HCT116 (cell line): ENCODE results near the gene PRKAG2.
"Not testable (repeated sequence)": the region's sequence is repeated elsewhere in the genome, so short reads cannot be mapped to it uniquely, and the experiment has no call there.

Source experiments
- CEBPB ChIP-seq: IDR thresholded peaks from 2 replicates; pipeline ENCODE4 v1.6.1; 2012; ENCODE audit warnings: low read depth
- CTCF ChIP-seq, 3 experiments: fragments of 200-600 bp in 1 of 3; sonication (generic) in 1 of 3; IDR thresholded peaks in 2 of 3; conservative IDR thresholded peaks in 1 of 3; 2 replicates each; pipeline ENCODE4 v1.5.1; 2012 to 2017; ENCODE audit warnings: low read depth in 2 of 3, low read length in 2 of 3, antibody characterized with exemption in 1 of 3, borderline replicate concordance in 1 of 3, control low read depth in 1 of 3, mild to moderate bottlenecking in 1 of 3, mixed read lengths in 1 of 3, mixed run types in 1 of 3, moderate library complexity in 1 of 3; ENCODE audit not compliant: insufficient read depth in 1 of 3
- ELF1 ChIP-seq: IDR thresholded peaks from 2 replicates; pipeline ENCODE4 v1.6.1; 2012; ENCODE audit warnings: low read depth, borderline replicate concordance
- EZH2 ChIP-seq: fragments of 200-600 bp; sonication (generic); IDR thresholded peaks from 2 replicates; pipeline ENCODE4 v1.6.1; 2017; ENCODE audit warnings: antibody characterized with exemption, mixed run types
- POLR2A ChIP-seq: IDR thresholded peaks from 2 replicates; pipeline ENCODE4 v1.7.0; 2011; ENCODE audit warnings: borderline replicate concordance; ENCODE audit not compliant: insufficient read depth, insufficient read length; ENCODE audit errors: extremely low read depth
- RAD21 ChIP-seq: IDR thresholded peaks from 2 replicates; pipeline ENCODE4 v1.6.1; 2012; ENCODE audit warnings: low read depth, mild to moderate bottlenecking
- SIN3A ChIP-seq: IDR thresholded peaks from 2 replicates; pipeline ENCODE4 v1.6.1; 2012; ENCODE audit warnings: low read depth
- YY1 ChIP-seq: IDR thresholded peaks from 2 replicates; pipeline ENCODE4 v1.6.1; 2011; ENCODE audit warnings: low read length, low read depth, moderate library complexity, mild to moderate bottlenecking; ENCODE audit not compliant: insufficient replicate concordance; ENCODE audit errors: extremely low read depth
- TF ChIP-seq, protein P1 (sequence below): IDR thresholded peaks from 2 replicates; pipeline ENCODE4 v1.6.1; 2011; ENCODE audit warnings: mild to moderate bottlenecking, low read length, moderate library complexity; ENCODE audit not compliant: insufficient replicate concordance; ENCODE audit errors: extremely low read depth

DNA sequence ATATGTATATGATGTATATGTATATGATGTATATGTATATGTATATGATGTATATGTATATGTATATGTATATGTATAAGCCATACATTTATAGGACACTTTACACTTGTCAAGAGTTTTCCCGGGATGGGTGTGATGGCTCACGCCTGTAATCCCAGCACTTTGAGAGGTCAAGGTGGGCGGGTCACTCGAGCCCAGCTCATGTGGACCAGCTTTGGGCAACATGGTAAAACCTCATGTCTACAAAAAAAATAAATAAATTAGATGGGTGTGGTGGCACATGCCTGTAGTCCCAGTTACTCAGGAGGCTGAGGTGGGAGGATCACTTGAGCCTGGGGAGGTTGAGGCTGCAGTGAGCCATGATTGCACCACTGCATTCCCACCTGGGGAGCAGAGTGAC, 2.4 kb downstream of the PRKAG2 start:
- TF ChIP-seq EZH2; ELF1; YY1; CTCF (IDR thresholded peaks at IDR 0.05 in 2 of 3, conservative IDR thresholded peaks at IDR 0.05 in 1 of 3; ENCODE audit: borderline replicate concordance in 1 of 3, insufficient read depth in 1 of 3, low read depth in 2 of 3, low read length in 2 of 3); RAD21; CEBPB; POLR2A; SIN3A: not testable (repeated sequence)
- TF ChIP-seq, protein P1, sequence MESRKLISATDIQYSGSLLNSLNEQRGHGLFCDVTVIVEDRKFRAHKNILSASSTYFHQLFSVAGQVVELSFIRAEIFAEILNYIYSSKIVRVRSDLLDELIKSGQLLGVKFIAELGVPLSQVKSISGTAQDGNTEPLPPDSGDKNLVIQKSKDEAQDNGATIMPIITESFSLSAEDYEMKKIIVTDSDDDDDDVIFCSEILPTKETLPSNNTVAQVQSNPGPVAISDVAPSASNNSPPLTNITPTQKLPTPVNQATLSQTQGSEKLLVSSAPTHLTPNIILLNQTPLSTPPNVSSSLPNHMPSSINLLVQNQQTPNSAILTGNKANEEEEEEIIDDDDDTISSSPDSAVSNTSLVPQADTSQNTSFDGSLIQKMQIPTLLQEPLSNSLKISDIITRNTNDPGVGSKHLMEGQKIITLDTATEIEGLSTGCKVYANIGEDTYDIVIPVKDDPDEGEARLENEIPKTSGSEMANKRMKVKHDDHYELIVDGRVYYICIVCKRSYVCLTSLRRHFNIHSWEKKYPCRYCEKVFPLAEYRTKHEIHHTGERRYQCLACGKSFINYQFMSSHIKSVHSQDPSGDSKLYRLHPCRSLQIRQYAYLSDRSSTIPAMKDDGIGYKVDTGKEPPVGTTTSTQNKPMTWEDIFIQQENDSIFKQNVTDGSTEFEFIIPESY: not testable (repeated sequence)
